Upper lobe of left lung (tissue), 6 donors: ENCODE results near the gene SACS. TPM values are rescaled to one million over a fixed set of nuclear protein-coding genes. Genes with fewer than 3 reads are reported as not detected.

ENCODE experiments used
- ATAC-seq, 2 donors: fragments of 200-7000 bp; cut with Tn5 transposase; one replicate each; pipeline ENCODE4 v1.9.1; 2022; ENCODE audit warnings: mild to moderate bottlenecking in 2 of 2, moderate library complexity in 2 of 2; ENCODE audit not compliant: low FRiP score in 2 of 2
- DNase-seq, 2 donors: peaks; one replicate each; pipeline ENCODE4 v3.0.0-alpha.2; 2019 to 2020
- H3K27ac ChIP-seq, 4 donors: fragments of 200-600 bp; sonication (generic); one replicate each; pipeline ENCODE4 v1.5.1; 2016 to 2019
- H3K27me3 ChIP-seq, 4 donors: fragments of 200-600 bp; sonication (generic); one replicate each; pipeline ENCODE4 v1.5.1; 2017 to 2019
- H3K36me3 ChIP-seq, 4 donors: fragments of 200-600 bp; sonication (generic); one replicate each; pipeline ENCODE4 v1.5.1; 2016 to 2019
- H3K4me1 ChIP-seq, 4 donors: fragments of 200-600 bp; sonication (generic); one replicate each; pipeline ENCODE4 v1.5.1; 2018 to 2019
- H3K4me3 ChIP-seq, 4 donors: fragments of 200-600 bp; sonication (generic); one replicate each; pipeline ENCODE4 v1.5.1; 2017 to 2019; ENCODE audit warnings: mild to moderate bottlenecking in 2 of 4, moderate library complexity in 1 of 4
- H3K9me3 ChIP-seq, 4 donors: fragments of 200-600 bp; sonication (generic); one replicate each; pipeline ENCODE4 v1.5.1; 2018 to 2019
- CTCF ChIP-seq, 6 experiments: fragments of 450-650 bp in 4 of 6; fragments of 200-600 bp in 2 of 6; sonication (generic) in 2 of 6; IDR thresholded peaks; one replicate each; pipeline ENCODE4 v1.5.1; 2016 to 2019; ENCODE audit warnings: antibody characterized with exemption in 6 of 6
- EP300 ChIP-seq, 4 donors: sonication (generic); formaldehyde crosslinking; IDR thresholded peaks; one replicate each; pipeline ENCODE4 v1.5.1; 2017; ENCODE audit warnings: antibody characterized with exemption in 4 of 4, control low read depth in 2 of 4
- POLR2A ChIP-seq, 4 donors: fragments of 450-650 bp; IDR thresholded peaks; one replicate each; pipeline ENCODE4 v1.5.1; 2016 to 2017; ENCODE audit warnings: antibody characterized with exemption in 4 of 4, mild to moderate bottlenecking in 2 of 4
- POLR2AphosphoS5 ChIP-seq, 2 donors: sonication (generic); formaldehyde crosslinking; IDR thresholded peaks; one replicate each; pipeline ENCODE4 v1.5.1; 2017; ENCODE audit warnings: antibody characterized with exemption in 2 of 2
- WGBS, 2 donors: methylation state at CpG; one replicate each; pipeline ENCODE4 v1.1.5; 2017 to 2018; 5-methylcytosine and 5-hydroxymethylcytosine counted together
- total RNA-seq, 6 donors: library from RNA; depleted of rRNA in 4 of 6; stranded (reverse); fragments of >200 nt in 4 of 6; gene quantifications; one replicate each; pipeline versions ENCODE4 v1.1.0 to v1.2.1, GENCODE V29; 2016 to 2021
- donor health status: DM: no; HTN: no; CAD: no; lungs with moderate emphysema.
- donor health status: DM: no; HTN: yes; CAD: no; lungs with severe emphysema.

SACS gene
- total RNA-seq, 6 donors from 2014 or later, result 2.4 to 25.1 (median 9.7) TPM

GRCh38 chr13:23377579-23377978 is 55.9 kb downstream of the SACS start:
- TF ChIP-seq EP300 (IDR thresholded peaks at IDR 0.05) (no peak), POLR2AphosphoS5 (IDR thresholded peaks at IDR 0.05) (no peak), CTCF (IDR thresholded peaks at IDR 0.05) (no peak), POLR2A (IDR thresholded peaks at IDR 0.05) (no peak)
- Histone ChIP-seq H3K4me3 (no peak overlapping the region), H3K27ac (peak overlapping the region in 2 of 4 donors; percentile 31 to 49), H3K9me3 (no peaks in the 10 kb centered on the region), H3K36me3 (no peaks in the 10 kb centered on the region), H3K27me3 (no peaks in the 10 kb centered on the region), H3K4me1 (peaks cover 3 to 25% (median 7%) of the 10 kb centered on the region in 4 donors)
- 86 to 90% methylated on average over 7 of the region's 7 CpGs for WGBS, 2 donors
- ATAC-seq (no peak), DNase-seq (no peak)

DNA sequence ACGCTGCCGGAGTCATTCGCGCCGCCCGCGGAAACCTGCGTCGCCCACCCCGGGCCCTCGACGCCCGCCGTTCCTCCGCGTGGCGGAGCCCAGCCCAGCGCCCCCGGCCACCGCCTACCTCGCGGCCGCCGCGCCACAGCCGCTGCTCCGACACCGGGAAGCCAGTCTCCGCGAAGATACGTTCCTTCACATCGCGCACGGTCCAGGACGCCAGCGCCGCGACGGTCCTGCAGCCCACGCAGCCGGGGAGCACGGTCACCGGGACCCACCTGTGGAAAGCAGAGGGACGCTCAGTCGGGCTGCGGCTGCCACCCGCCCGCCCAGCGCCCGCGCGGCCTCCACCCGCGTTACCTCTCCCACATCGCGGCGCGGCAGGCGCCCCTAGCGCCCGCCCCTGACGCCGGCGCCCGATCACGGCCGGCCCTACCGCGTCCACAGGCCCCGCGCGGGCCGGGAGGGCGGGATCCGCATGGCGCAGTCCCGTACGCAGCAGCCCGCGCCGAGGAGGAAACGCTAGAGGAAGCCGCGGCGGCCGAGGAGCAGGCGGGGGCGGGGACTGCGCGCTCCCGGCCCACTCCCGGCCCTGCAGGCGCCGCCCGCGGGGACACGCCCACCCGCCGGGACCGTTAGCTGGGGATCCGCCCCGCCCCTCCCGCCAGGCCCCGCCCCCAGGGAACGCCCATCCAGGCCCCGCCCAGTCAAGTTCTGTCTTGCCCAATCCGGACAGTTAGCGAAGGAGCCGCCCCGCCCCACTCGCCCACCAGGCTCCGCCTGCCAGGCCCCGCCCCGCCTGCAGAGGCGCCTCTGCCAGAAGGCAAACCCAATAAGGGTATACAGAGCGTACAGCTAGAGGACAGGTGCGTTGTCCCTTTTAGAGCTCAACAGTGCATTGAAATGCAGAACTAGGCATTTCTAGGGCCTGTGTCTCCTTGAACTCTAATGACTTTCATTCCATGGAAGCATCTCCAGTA is 58.2 kb downstream of the SACS start:
- Histone ChIP-seq H3K4me1 (peaks cover 7 to 25% (median 10%) of the 10 kb centered on the region in 4 donors), H3K27ac (peak overlapping the region; percentile 77 to 89 (median 81)), H3K27me3 (no peaks in the 10 kb centered on the region), H3K4me3 (peak overlapping the region; percentile 76 to 93 (median 92)), H3K9me3 (no peaks in the 10 kb centered on the region), H3K36me3 (peaks cover 0 to 6% (median 5%) of the 10 kb centered on the region in 4 donors)
- peak; percentile 97 to 99 for ATAC-seq
- WGBS, 2 donors, result 1% methylated on average over 10 to 65 of the region's 117 CpGs
- TF ChIP-seq CTCF (IDR thresholded peaks at IDR 0.05) (peak in 4 of 6 experiments; percentile 4 to 61 (median 21)), EP300 (IDR thresholded peaks at IDR 0.05) (no peak), POLR2A (IDR thresholded peaks at IDR 0.05) (peak in 2 of 4 donors; percentile 63 to 75), POLR2AphosphoS5 (IDR thresholded peaks at IDR 0.05) (peak in 1 of 2 donors; percentile 68)
- DNase-seq, result peak; percentile 97 to 99

GRCh38 chr13:23372264-23372906 is 61.1 kb downstream of the SACS start:
- H3K36me3 ChIP-seq, result peaks cover 0 to 31% (median 11%) of the 10 kb centered on the region in 4 donors
- ATAC-seq (no peak), DNase-seq (no peak)
- TF ChIP-seq POLR2AphosphoS5 (IDR thresholded peaks at IDR 0.05) (no peak), EP300 (IDR thresholded peaks at IDR 0.05) (no peak), CTCF (IDR thresholded peaks at IDR 0.05) (no peak), POLR2A (IDR thresholded peaks at IDR 0.05) (no peak)
- no peaks in the 10 kb centered on the region for H3K9me3 ChIP-seq
- WGBS, 2 donors, result 35 to 49% methylated on average over 5 of the region's 5 CpGs
- no peak overlapping the region for H3K4me3 ChIP-seq
- no peaks in the 10 kb centered on the region for H3K27me3 ChIP-seq
- H3K4me1 ChIP-seq, result peaks cover 6 to 13% (median 8%) of the 10 kb centered on the region in 4 donors
- no peak overlapping the region for H3K27ac ChIP-seq

DNA sequence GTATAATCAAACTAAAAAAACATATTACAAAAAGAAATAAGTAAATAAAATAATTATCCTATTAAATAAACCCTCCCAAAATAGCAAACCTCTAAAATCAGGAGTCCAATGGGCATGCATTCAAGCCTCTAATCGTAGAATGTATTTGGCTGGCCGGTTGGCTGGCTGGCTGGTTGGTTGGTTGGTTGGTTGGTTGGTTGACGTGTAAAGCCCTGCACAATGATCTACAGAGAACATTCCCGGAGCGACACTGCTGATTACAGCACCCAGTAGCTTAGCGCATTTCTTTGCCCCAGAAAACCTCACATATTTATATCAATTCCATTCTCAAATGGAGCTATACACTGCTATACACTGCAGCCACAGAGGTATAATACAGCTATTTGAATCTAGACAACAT is 65.6 kb downstream of the SACS start:
- Histone ChIP-seq H3K9me3 (no peaks in the 10 kb centered on the region), H3K4me3 (no peak overlapping the region), H3K4me1 (peaks cover 0 to 8% (median 2%) of the 10 kb centered on the region in 4 donors), H3K27me3 (no peaks in the 10 kb centered on the region), H3K36me3 (peaks cover 6 to 75% (median 38%) of the 10 kb centered on the region in 4 donors), H3K27ac (no peak overlapping the region)
- no peak for DNase-seq
- ATAC-seq, result no peak
- 96% methylated on average over 6 of the region's 6 CpGs for WGBS, 2 donors
- no peak for TF ChIP-seq CTCF (IDR thresholded peaks at IDR 0.05)
- TF ChIP-seq POLR2AphosphoS5 (IDR thresholded peaks at IDR 0.05), result no peak
- no peak for TF ChIP-seq EP300 (IDR thresholded peaks at IDR 0.05)
- TF ChIP-seq POLR2A (IDR thresholded peaks at IDR 0.05), result no peak
